HG02571 (cell line): Measurements from ENCODE around the gene AURKB.
A peak's percentile ranks its signal among the peaks of the same experiment; 100 is the strongest.
"Not testable (repeated sequence)": the region's sequence is repeated elsewhere in the genome, so short reads cannot be mapped to it uniquely, and the experiment has no call there.

Experiments used
- ATAC-seq: cut with Tn5 transposase; IDR thresholded peaks from one replicate; pipeline ENCODE4 v1.9.1; 2021; ENCODE audit warnings: mild to moderate bottlenecking, moderate library complexity; ENCODE audit not compliant: unreplicated experiment

AURKB gene

DNA sequence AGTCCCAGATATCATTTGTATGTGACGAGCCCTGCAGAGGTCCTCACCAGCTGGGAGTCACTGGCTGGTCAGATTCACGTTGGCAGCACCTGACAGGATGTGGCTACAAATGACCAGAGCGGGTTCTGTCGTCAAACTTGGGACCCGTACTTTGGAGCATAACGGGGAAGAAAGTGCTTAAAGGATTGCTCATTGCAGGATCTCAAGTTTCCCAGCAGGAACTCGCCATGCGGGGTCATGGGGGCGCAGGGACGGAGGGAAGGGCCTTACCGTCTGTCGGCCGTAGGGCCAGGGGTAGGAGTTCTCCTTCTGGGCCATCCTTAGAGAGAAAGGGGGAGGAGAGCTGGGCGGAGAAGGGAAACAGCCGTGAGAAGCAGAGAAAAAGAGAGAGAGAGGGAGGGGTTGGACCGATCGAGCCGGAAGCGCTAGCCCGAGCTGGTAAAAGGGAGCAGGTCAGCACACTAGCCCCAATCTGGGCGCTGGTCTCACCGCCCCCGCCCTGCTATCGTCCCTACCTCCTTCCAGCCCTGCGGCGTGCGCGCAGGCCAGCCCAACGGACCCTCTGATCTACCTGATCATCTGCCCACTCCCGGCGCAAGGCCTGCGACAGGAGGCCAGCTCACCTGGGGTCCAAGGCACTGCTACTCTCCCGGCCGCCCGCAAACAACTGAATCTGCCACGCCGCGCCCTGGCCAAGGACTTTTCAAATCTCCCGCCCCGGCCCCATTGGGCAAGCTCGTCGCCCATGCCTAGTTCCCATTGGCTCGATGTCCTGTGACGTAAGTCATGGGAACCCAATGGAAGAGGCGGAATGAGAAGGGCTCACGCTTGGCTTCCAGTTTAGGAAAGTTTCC is at the start of gene AURKB:
Gene AURKB, minus strand, starts transcription at position 669 of the 854 bp plus-strand sequence. Its CDS starts 351 bp downstream, at position 318.
- ATAC-seq = peak; percentile 78

GRCh38 chr17:8257801-8258200 is 47.4 kb upstream of the AURKB start:
- ATAC-seq = no peak

- no peak for ATAC-seq
These were observed 46.3 kb upstream of the AURKB start for GRCh38 chr17:8256691-8257090.

GRCh38 chr17:8256291-8256690 is 45.9 kb upstream of the AURKB start:
- ATAC-seq = no peak

DNA sequence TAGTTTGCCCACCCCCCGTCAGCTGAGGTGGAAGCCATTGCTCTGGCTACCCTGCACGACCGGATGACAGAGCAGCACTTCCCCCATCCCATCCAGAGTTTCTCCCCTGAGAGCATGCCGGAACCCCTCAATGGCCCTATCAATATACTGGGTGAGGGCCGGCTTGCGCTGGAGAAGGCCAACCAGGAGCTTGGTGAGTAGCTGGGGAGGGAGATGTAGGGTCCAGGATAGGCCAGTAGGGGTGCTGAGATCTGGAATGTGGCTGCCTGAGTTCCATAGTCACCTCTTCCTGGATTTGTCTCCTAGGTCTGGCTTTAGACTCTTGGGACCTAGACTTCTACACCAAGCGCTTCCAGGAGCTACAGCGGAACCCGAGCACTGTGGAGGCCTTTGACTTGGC is 45.1 kb upstream of the AURKB start:
- ATAC-seq = no peak

GRCh38 chr17:8254881-8255280 is 44.5 kb upstream of the AURKB start:
- ATAC-seq = no peak

DNA sequence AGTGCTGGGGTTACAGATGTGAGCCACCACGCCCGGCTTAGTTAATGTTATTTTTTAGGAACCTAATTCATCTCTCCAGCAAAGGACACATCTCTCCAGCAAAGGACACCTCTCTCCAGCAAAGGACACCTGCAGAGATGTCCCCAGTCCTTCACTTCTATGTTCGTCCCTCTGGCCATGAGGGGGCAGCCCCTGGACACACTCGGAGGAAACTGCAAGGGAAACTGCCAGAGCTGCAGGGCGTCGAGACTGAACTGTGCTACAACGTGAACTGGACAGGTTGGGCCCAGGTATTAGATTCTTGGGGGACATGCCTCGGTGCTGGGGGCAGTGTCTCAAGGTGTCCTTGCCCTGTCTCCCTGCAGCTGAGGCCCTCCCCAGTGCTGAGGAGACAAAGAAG is 43.4 kb upstream of the AURKB start:
- ATAC-seq = no peak

DNA sequence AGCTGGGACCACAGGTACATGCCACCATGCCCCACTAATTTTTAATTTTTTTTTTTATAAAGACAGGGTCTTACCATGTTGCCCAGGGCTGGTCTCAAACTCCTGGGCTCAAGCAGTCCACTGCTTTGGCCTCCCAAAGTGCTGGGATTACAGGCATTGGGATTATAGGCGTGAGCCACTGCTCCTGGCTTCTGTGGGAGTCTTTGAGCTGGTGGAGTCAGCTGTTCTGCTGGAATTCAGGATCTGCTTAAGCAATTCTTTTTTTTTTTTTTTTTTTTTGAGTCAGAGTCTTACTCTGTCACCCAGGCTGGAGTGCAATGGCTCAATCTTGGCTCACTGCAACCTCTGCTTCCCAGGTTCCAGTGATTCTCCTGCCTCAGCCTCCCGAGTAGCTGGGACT is 41.0 kb upstream of the AURKB start:
- not testable (repeated sequence) for ATAC-seq

- no peak for ATAC-seq
These were observed 39.5 kb upstream of the AURKB start for GRCh38 chr17:8249621-8250500.

DNA sequence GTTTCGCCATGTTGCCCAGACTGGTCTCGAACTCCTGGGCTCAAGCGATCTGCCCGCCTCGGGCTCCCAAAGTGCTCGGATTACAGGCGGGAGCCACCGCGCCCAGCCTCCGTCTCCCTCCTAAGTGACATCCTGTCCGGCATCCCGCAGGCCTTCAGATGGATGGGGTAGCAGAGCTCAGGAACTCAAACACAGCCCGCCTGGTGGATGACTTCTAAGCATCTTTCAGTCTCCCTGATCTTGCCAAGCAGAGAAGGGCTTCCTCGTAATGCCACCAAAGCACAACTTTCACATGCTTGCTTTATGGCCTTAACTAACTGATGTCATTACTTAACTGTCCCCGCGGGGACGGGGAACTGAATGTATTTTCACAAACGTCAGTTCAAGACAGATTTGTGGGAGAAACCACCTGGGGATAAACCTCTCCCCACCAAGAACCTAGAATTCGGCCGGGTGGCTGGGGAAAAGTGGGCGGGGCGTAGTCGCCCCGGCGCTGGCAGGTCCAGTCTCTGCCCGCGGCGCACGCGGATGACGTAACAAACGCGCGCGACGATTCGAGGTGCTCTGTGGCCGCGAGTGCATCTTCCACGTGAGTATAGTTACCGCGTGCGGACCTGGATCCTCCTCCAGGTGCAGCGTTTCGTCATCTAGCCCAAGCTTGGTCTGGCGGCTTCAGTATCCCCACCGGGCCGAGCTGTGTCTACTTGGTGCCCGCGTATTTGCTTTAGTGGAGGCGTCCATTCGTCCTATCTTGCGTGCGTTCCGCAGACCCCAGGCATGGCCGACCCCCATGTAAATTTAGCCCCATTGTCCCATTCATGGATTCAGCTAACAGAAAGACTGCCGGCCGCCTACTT is 38.6 kb upstream of the AURKB start, which contains the start of gene PFAS:
Gene PFAS, plus strand, starts transcription at position 539 of the 857 bp plus-strand sequence. CDS start 4,649 bp downstream, outside the sequence.
- peak; percentile 44 for ATAC-seq

- no peak for ATAC-seq
These were observed 34.4 kb upstream of the AURKB start for GRCh38 chr17:8244768-8245167.

DNA sequence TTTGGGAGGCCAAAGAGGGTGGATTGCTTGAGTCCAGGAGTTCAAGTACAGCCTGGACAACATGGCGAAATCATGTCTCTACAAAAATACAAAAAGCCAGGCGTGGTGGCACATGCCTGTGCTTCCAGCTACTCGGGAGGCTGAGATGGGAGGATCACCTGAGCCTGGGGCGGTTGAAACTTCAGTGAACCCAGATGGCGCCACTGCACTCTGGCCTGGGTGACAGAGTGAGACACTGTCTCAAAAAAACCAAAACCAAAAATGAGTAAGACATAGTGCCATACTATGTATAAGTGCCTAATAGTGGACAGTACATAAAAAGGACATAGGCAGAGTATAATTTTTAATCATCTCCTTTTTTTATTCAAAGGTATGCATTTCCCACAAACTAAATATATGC is 33.5 kb upstream of the AURKB start:
- no peak for ATAC-seq

DNA sequence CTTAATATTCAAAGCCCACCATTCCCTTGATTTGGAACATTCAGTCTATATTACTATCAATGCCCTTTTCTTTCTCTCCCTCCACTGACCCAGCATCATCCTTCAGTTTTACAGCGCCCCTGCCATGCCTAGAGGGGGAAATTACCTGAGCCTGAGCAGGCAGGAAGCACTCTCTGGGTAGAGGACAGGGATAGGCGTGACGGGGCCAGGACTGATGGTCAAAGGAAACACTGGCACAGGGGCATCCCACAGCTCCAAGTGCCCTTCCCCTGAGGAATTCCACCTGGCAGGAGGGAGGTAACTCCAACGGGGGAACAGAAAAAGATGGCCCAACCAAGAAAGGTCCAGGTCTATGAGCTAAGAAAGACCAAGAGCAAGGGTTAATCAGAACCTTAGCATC is 27.5 kb upstream of the AURKB start:
- no peak for ATAC-seq

DNA sequence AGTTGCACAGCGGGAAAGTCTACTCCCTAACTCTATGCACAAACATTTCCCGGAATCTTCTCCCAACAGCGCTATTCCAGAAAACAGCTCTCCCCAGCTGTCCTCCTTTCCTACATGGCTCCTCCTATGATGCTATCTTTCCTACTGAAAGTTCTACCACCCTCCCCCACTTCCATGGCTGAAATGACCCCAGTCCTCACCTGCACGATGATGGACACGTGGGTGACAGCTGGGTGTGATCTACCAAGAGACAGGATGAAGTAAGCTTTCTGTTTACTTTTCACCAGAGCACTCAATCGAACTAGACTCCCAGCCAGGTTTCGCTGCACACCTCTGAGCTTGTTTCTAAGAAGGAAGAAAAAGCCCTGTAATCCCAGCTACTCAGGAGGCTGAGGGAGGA is 26.8 kb upstream of the AURKB start:
- no peak for ATAC-seq

DNA sequence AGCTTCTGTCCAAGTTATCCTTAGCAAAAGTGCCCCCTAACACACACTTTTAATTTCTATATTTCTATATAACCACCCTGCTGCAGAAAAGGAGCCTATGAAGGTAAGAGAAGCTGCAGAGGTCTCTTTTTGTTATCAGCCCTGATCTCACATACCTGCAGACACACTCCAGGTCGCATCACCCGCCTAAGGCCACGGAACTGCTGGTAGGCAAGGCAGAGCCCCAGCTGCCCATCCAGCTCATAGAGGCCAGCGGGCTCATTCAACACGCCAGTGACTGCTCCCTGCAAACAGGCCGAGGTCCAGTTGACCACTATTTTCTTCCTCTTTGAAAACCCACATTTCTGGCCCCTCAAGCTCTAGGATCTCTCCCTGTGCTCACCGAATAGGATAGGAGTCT is 25.3 kb upstream of the AURKB start:
- no peak for ATAC-seq

DNA sequence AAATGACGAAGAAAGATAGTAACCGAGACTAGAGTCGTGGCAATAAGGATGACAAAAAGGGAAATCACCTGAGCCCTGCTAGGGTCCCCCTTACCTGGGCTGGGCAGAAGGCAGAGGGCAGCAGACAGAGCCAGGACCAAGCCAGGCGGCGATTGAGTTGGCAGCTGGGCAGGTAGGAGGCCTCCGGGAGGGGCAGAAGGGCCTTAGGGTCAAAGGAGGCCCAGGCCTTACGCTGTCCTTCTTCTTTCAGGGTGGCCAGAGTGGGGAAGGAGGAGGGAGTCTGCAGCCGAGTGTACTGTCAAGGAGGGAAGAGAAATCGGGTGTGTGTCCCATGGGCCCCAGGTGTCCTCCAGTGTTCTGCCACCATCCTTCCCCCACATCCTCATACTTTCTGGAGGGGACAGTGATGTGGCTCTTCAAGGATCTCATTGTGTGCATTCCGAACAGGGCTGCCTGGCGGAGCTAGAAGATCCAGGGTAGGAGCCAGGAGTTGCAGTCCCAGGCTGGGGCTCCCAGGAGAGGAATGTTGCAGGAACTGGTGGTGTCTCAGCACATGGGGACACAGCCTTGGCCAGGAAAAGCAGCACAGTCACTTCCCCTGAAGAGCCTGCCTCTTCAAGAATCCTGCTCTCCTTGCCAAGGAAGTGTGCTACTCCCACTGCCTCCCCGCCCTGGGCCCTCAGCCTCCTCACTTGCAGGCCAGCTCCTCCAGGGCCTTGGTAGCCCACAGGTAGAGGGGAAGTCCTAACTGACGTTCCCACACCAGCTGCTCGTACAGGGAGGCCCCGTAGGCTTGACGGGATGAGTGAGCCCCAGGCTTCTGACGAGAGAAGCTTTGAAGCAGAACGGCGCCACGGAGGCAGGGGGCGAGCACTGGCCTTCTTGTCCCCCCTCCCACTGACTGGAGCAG is 24.2 kb upstream of the AURKB start:
- no peak for ATAC-seq

DNA sequence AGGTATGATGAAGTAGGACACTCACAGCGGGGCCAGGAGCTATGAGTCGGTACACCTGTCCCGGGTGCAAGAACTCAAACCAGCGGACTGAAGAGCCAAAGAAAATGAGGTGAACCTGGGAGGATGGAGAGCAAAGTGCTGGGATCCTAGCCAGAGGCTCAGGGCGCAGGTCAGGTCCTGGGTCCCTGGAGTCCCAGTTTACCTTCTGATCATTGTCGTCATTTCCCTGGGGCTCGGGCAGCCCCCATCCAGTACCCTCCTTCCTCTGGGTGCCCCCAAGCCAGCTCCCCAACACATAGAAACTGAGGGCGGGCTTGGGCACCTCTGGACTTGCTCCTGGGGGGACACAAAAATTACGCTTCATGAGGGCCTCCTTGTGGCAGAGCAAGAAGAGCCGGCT is 21.3 kb upstream of the AURKB start:
- ATAC-seq = no peak

- no peak for ATAC-seq
These were observed 16.8 kb upstream of the AURKB start for GRCh38 chr17:8227238-8227581.

DNA sequence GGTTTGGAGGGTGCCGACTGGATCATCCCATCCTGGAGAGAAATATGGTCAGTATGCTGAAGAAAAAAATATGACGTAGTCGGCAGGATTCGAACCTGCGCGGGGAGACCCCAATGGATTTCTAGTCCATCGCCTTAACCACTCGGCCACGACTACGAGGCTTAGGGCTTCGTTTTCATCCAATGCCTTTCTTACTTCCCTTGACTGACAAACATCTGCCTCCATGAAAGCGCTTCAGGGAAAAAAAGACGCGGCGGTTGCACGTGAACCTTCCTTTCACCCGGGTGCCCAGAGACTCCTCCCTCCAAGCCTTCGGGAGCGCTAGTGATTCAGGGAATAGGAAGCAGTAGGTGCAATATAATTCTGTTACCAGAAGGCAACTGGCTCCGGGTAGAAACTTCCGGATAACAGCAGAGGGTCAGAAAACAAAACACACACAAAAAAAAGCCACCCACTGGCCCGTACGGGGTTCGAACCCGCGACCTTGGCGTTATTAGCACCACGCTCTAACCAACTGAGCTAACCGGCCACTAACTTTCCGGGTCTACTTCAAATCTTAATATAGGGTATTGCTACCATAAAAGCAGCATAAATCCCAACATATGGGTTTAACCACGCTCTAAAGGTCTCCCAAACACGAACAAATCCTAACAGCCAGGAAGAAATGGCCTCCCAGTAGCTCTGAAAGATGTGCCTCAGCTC is 16.3 kb upstream of the AURKB start:
- no peak for ATAC-seq
